CD4-positive, alpha-beta T cell treated with Interleukin-15 for 4 hours (primary cell): ENCODE results near the gene JUN.

ENCODE experiments used
- DNase-seq: peaks from one replicate; pipeline ENCODE4 v3.0.0-alpha.2; 2020; ENCODE audit warnings: low spot score

JUN gene

GRCh38 chr1:58783993-58784757 lies at the start of gene JUN:
JUN (minus strand) TSS chr1:58784047; CDS start chr1:58783070, 977 bp downstream.
- peak; percentile 99 for DNase-seq

- no peak for DNase-seq
Measured at GRCh38 chr1:58833166-58833565, 49.3 kb upstream of the JUN start.

- DNase-seq: no peak
Measured at GRCh38 chr1:58830291-58830690, 46.4 kb upstream of the JUN start.

GRCh38 chr1:58829866-58830265 lies 46.0 kb upstream of the JUN start:
- no peak for DNase-seq

- no peak for DNase-seq
Measured at GRCh38 chr1:58827298-58827697, 43.5 kb upstream of the JUN start.

- no peak for DNase-seq
Measured at GRCh38 chr1:58824753-58825389, 41.0 kb upstream of the JUN start.

- DNase-seq: no peak
Measured at GRCh38 chr1:58823481-58824010, 39.7 kb upstream of the JUN start.

- DNase-seq: no peak
Measured at GRCh38 chr1:58821309-58821708, 37.5 kb upstream of the JUN start.

GRCh38 chr1:58818976-58819375 lies 35.1 kb upstream of the JUN start:
- DNase-seq: no peak

- no peak for DNase-seq
Measured at GRCh38 chr1:58818075-58818474, 34.2 kb upstream of the JUN start.

GRCh38 chr1:58816747-58817221 lies 32.9 kb upstream of the JUN start:
- DNase-seq: no peak

GRCh38 chr1:58816072-58816746 lies 32.4 kb upstream of the JUN start:
- peak; percentile 84 for DNase-seq

- DNase-seq: no peak
Measured at GRCh38 chr1:58815686-58816071, 31.8 kb upstream of the JUN start.

- peak; percentile 48 for DNase-seq
Measured at GRCh38 chr1:58815069-58815685, 31.3 kb upstream of the JUN start.

GRCh38 chr1:58814251-58815068 lies 30.6 kb upstream of the JUN start:
- DNase-seq: no peak

- DNase-seq: no peak
Measured at GRCh38 chr1:58813801-58814200, 30.0 kb upstream of the JUN start.

- no peak for DNase-seq
Measured at GRCh38 chr1:58813361-58813760, 29.5 kb upstream of the JUN start.

GRCh38 chr1:58812926-58813325 lies 29.1 kb upstream of the JUN start:
- DNase-seq: peak; percentile 72

GRCh38 chr1:58812468-58812867 lies 28.6 kb upstream of the JUN start:
- DNase-seq: no peak

GRCh38 chr1:58811303-58811702 lies 27.5 kb upstream of the JUN start:
- DNase-seq: no peak

- no peak for DNase-seq
Measured at GRCh38 chr1:58809325-58810010, 25.6 kb upstream of the JUN start.
